ENCODE measurements around the gene NKAIN2.
"Not testable (repeated sequence)": the region's sequence is repeated elsewhere in the genome, so short reads cannot be mapped to it uniquely, and the experiment has no call there.

NKAIN2 gene

DNA sequence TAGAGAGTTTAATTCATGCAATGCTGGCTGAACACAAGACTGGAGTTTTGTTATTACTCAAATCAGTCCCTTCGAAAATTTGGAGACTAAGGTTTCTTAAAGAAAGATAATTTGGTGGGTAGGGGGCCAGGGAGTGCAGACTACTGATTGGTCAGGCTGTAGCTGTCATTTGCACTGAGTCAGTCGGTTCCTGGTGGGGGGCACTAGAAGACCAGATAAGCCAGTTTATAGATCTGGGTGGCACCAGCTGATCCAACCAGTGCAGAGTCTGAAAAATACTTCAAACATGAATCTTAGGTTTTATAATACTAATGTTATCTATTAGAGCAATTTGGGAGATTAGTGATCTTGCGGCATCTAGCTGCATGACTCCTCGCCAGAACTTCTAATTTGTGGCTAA is 530.7 kb downstream of the NKAIN2 start:
- no peak for DNase-seq (ENCODE audit: low spot score)

DNA sequence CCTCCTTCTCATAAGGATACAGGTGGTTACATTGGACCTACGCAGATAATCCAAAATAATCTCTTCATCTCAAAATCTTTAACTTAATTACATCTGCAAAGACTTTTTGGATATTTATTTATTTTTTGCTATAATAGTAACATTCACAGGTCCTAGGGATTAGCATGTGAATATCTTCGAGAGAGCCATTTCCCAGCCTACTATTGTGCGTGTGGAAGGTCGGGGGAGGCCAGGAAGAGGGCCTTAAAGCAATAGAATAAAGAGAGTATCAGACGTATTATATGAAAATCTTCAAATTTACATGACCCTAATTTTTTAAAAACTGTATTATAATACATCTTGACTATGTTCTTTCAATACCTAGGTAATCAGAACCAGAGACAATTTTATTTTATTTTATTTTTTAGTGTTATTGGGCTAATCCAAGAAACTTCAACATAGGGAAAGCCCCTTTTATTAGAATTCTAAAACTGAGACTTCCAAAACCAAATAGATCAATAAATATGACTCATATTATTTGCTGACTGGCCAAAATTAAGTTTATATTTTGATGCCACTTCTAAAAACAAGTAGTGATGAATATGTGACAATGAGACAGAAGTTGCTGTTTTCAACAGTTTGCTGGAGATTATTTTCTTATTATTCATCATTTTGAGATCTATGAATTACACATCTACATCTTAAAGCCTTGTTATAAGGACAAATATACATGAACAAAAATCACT is 536.1 kb downstream of the NKAIN2 start:
- no peak for DNase-seq (ENCODE audit: low spot score)

DNA sequence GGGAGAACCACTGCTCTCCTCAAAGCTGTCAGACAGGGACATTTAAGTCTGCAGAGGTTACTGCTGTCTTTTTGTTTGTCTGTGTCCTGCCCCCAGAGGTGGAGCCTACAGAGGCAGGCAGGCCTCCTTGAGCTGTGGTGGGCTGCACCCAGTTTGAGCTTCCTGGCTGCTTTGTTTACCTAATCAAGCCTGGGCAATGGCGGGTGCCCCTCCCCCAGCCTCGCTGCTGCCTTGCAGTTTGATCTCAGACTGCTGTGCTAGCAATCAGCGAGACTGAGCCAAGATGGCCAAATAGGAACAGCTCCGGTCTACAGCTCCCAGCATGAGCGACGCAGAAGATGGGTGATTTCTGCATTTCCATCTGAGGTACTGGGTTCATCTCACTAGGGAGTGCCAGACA is 544.7 kb downstream of the NKAIN2 start:
- DNase-seq (ENCODE audit: low spot score), result not testable (repeated sequence)

DNA sequence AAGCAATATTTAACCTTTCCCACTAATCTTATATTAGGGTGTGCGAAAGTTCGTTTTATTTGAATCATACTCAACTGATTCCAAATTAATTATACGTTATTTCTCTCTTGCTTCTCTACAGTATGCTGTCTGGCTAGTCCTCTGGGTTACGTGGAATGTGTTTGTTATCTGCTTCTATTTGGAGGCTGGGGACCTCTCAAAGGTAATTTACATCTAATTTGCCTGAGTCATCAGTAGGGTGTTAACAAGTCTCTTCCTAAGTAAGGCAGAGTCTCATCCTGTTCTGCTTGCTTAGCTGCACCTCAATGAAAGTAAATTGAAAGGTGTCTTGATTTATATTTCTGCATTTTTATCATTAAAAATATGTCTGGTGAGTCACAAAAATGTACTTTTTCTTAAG is 551.5 kb downstream of the NKAIN2 start:
- no peak for DNase-seq (ENCODE audit: low spot score)

DNA sequence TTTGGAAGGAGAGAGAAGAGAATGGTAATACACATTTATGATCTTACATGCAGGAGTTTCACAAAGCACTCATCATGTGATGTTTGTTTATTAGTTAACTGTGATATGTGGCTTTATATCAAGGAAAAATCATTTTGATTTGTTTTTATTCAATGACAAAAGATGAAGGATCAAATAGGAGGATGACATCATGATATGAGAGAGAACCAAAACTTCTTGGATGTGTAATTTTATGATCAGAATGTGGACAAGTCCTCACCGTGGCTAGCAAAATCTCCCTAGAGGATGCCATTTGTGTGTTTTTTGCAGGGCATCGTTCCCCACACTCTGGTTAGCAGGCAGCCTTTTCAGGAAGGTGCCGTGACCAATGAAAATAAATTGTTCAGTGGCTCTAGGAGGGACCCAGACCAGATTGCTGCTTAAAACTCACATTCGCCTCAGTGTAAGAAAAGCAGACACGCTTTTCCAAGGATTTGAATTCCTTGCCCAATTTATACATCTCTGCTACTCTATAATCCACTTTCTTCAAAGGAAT is 552.7 kb downstream of the NKAIN2 start:
- no peak for DNase-seq (ENCODE audit: low spot score)

DNA sequence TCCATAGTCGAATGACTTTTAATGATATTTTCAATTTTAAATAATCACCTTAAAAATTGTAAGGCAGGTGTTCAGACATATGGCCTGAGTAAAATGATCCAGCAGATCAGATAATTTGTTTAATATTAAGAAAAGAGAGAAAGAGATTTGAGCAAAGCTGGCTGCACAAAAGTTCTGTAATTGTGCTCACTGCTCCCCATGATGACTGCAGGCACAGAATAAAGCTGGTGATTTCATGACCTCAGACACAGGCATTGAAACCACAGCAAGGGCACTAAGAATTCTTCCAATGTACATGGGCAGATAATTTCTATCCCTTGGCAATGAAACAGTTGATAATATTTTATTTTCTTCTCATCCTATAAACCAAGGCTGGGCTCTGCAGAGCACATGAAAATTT is 553.1 kb downstream of the NKAIN2 start:
- DNase-seq (ENCODE audit: low spot score), result no peak

DNA sequence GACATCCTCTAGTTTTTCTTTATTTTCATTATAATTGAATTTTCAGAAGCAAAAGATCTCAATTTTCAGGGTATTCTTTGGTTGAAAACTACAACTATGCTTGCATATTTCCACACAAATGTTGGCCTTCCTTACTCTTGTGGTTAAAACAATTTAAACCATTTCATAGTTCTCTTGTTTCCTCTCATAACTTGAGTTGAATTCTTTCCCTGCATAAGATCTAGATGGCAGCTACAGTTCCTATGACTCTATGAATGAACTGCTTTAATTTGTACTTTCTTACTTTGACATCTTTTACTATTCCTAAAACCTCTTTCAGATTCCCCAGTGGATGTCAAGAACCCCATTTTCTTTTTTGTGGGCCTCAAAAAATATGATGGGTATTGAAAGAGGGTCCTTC is 564.5 kb downstream of the NKAIN2 start:
- no peak for DNase-seq (ENCODE audit: low spot score)

DNA sequence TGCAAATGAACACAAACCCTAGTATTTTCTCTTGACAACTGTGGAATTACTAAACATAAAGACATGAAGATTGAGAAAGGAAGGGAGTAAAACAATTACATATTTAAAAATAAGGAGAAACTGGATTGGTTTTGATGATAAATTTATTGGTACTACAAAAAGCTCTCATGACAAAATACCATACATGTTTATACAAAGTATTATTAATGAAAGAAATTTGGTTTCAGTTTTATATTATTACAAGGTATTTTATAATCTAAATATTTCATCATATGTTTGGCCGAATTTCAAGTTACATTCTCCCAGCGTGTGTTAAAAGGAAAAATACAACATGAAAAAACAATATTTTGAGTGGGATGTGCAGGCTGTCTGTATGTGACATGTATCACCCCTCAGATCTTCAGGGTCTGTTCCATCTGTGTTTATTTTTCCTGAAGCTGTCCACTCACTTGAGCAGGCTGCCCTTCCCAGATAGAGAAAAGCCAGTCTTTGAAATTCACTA is 568.4 kb downstream of the NKAIN2 start:
- no peak for DNase-seq (ENCODE audit: low spot score)

DNA sequence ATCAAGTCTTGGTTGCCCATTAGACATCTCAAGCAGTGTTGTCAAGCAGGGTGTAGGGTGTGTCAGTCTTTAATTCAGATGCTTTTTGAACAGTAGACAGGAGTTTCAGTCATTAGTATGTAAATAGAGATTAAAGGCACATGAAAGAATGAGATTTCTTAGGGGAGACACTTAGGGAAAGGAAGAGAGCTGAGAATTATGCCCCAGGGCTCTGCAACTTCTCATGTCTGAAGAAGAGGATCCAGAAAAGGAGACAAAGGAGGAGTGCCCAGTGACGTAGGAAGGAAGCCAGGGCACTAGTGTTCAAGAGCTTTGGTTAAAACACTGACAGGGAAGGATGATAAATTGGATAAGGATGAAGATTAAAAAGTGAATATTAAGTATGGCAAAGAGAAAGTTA is 569.7 kb downstream of the NKAIN2 start:
- DNase-seq (ENCODE audit: low spot score), result no peak

DNA sequence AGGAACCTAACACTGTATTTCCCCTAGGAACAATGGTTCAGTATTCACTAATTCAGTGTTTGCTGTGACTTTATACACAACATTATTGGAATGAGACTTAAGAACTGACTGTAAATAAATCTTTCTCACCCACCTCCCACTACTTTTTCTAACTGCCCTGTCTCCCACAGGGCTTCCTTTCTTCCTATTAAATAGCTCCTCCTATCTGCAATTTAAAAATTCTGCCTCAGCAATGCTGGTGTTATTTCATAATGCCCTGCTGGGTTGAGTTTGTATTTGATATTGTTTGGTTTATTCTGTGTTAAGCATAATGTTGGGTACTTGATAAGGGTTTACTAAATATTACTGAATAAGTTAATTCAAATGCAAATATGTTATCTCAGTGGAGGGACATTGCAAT is 585.5 kb downstream of the NKAIN2 start:
- DNase-seq (ENCODE audit: low spot score), result no peak

DNA sequence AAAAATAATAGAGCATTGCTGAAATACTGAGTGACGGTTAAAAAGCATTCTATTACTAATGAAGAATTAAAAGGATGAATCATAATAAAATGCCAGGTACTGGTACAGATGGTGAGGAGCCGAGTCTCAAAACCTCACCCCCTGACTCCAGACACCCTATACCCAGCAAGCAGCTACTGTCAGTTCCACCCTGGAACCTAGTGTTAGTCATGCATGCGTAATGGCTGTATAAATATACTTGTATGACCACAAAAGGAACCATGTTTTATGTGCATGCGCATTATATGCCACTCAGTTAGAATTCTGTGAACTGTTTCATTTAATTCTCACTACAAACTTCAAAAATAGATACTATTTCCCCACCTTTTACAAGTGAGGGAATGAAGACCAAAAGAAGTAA is 589.9 kb downstream of the NKAIN2 start:
- DNase-seq (ENCODE audit: low spot score), result no peak

DNA sequence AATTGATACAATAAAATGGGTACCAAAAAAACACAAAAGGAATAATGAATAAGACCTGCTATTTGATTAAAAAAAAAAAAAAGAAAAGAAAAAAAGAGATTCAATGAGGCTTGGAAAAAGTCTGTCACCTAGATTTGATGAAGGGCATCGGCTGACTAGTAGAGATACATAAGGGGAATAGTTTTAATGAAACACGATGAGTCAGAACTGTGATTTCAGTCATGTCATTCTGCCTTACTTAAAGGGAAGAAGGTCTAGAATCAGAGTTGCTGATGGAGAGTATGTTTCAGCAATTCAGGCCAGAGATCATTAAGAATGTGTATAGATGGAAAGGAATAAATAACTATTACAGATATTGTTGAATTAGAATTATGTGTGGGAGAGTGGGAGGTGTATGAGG is 592.7 kb downstream of the NKAIN2 start:
- no peak for DNase-seq (ENCODE audit: low spot score)

DNA sequence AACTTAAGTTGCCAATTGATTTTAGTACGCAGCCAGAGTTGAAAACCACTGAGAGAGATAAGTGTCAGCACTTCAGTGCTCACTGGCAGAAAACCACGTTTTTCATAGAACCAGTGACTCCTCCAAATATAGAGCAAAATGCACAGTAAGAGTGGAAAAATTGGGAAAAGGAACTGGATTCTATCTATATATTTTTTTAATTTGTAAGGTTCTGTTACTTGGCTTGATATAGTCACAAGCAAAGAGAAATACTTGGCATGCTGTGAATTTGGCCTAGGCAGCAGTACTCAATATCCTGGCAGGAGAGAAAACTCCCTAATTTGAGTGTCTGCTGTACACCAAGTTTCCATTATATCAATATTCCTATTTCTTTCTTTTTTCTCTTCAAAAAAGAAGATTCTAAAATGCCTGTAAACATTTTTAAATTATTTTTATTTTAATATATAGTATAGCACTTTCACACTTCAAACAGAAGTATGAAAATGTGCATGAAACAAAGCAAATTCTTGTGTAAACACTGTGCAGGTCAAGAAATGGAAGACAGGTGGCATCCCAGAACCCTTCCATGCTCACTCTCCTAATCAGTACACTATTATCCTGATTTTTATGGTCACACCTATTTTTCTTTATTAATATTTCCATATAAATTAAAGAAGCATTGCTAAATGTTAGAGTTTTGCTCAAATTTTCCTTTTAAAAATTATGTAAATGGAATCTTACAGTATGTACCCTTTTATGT is 596.8 kb downstream of the NKAIN2 start:
- no peak for DNase-seq (ENCODE audit: low spot score)

DNA sequence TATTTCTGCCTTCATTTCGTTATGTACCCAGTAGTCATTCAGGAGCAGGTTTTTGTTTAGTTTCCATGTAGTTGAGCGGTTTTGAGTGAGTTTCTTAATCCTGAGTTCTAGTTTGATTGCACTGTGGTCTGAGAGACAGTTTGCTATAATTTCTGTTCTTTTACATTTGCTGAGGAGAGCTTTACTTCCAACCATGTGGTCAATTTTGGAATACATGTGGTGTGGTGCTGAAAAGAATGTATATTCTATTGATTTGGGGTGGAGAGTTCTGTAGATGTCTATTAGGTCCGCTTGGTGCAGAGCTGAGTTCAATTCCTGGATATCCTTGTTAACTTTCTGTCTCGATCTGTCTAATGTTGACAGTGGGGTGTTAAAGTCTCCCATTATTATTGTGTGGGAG is 606.8 kb downstream of the NKAIN2 start:
- DNase-seq (ENCODE audit: low spot score), result not testable (repeated sequence)

DNA sequence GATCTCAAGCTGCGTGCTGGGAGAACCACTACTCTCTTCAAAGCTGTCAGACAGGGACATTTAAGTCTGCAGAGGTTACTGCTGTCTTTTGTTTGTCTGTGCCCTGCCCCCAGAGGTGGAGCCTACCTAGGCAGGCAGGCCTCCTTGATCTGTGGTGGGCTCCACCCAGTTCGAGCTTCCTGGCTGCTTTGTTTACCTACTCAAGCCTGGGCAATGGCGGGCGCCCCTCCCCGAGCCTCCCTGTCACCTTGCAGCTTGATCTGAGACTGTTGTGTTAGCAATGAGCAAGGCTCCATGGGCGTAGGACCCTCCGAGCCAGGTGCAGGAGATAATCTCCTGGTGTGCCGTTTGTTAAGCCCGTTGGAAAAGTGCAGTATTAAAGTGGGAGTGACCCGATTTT is 609.0 kb downstream of the NKAIN2 start:
- not testable (repeated sequence) for DNase-seq (ENCODE audit: low spot score)

DNA sequence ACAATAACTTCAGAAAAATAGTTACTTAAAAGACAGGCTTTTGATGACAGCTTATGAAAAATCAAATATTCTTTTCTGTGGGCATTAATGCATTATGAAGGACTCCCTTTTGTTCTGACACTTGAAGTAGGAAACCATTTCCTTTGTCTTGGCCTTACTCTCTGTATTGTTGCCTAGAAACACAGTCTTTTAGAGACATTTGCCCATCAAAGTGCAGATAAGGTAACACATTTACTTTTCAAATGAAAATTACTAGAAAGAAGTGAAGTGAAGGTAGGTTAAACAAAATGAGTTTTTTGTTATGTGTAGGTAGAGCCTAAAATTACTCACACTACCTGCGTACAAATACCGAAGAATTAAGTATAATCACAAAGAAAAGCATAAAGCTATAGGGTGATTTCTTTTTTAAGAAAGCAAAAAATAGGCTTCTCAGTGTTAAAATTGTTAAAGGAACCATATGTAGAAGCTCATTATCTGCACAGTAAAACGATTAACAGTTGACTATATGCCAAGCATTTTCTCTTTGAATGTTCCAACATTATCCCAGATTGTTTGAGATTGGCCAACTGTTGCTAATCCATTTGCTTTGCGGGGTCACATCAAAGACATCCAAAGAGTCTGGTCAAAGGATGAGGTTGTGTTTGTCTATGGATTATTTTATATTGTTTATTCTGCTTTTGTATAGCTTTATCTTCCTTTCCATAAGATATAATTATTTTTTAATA is 616.6 kb downstream of the NKAIN2 start:
- DNase-seq (ENCODE audit: low spot score), result no peak

DNA sequence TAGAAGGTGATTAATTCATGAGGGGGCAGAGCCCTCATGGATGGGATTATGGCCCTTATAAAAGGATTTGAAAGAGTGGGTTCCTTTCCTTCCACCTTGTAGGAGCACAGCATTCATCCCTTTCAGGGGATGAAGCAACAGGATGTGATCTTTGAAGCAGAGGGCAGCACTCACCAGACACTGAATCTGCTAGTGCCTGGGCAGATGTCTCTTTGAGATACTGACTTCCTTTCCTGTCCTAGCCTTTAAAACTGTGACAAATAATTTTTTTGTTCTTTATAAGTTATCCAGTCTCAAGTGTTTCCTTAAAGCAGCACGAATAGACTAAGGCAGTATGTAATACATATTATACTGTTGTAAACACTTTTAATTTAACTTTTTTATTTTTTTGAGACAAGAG is 620.0 kb downstream of the NKAIN2 start:
- no peak for DNase-seq (ENCODE audit: low spot score)

DNA sequence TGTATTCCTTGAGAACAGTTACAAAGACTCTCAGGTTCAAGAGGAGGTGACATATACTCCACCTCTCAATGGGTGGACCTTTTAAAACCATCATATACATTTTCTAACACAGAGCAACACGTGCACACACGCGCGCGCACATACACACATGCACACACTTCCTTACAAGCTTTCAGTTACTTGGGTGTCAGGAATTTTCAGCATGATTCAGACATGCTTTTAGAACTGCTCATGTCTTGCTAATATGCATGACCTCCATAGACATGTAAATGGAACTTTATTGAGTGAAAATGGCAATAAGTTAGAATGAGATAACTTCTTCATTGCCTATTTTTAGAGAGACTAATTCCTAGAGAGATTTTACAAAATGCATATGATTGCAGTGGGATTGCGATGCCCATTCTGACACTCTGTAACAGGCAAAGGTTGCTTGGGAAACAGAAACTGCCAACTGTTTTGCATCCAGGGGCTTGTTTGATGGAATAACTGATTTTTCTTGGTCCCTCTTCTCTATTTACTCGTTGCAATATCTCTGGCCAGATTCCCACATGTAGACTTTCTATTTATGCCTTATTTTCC is 627.2 kb downstream of the NKAIN2 start:
- DNase-seq (ENCODE audit: low spot score), result no peak

DNA sequence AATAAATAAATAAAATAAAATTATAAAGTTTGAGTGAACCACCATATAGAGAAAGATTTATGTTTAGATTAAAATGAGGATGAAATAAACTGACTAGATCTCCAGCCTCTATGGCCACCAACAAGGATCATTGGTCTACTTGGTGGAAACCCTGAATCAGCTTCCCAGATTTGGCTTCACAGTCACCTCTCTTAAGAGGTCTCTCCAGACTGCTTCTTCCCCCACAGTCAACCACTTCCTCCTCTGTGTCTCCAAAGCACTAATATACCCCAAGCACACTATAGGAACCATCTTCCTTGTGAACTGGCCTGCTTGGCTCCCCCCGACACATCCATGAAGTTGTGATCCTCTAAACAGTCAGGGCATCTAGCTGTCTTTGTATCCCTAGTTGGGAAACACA is 629.0 kb downstream of the NKAIN2 start:
- DNase-seq (ENCODE audit: low spot score), result no peak

DNA sequence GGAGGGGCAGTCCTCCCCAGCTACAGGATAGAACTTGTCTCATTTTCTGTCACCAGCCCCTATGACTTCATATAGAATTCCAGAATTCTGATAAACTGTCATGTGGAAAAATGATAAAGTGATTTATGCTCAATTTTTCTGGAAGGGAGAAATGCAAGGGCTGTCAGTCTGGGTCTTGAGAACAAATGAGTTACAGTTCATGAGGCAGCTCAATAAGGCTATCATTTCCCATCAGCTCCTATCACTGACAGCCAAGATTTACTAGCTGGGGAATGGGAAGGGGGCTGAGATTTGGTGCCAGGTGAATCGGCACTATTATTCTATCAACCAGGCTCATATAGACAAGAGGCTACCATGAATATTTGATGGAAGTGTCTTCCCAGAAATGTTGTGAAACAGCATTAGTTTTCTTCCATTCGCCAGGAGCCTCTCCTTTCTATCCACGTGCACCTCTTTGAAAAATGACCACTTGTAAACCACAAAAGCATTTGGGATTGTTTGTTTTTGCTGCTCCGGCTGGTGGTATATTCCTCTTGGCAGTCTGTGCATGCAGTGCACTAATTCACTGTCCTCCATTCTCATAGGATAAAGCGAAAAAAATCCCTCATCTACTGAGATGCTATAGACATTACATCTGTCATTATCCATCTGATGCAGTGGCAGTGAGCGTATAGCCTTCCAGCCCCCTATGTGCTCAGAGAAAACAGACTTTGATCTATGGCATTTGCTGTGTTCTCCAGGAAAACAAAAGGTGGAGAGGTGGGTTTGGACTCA is 629.9 kb downstream of the NKAIN2 start:
- no peak for DNase-seq (ENCODE audit: low spot score)

DNA sequence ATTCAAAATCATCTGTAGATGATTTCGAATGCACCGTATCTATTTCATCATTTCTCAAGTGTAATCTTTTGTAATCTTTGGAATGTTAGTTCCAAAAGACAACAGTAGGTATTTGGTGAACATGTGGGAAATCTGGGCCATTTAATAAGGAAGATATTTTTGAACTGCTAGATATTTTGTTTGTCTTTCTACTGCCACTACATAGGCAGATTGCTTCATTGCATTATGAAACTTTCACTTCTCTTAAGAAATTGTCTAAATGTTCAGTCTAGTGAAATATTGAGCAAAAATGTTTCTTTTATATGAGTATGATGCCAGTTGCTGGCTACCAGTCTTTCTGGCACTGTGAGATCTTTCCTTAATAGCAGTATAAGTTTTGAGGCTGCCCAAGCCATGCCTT is 630.8 kb downstream of the NKAIN2 start:
- DNase-seq (ENCODE audit: low spot score), result no peak

DNA sequence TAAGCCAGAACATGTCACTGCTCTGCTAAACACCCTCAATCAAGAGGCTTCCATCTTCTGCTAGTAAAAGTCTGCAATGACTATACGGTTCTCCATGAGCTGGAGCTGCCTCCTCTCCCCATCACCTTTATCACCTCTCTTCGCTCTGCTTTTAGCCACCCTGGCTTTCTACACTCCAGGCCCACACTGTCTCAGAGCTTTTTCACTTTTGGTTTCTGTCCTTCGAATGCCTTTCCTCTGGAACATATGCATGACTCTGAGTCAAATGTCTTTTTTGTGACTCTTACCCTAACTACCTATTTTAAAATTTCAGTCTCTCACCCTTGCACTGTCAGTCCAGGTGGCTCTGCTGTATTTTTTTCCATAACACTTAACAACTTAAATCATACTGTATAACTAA is 633.1 kb downstream of the NKAIN2 start:
- DNase-seq (ENCODE audit: low spot score), result no peak

Measured in GM03348 (cell line).